ENCODE results near the gene VPS16. TPM values are rescaled to one million over a fixed set of nuclear protein-coding genes. Genes with fewer than 3 reads are reported as not detected.

Gene VPS16
- total and polyA plus RNA-seq, 2 donors (not counting 1 experiment from before 2014, with no cell fraction given) = 32.9 to 46.1 TPM

DNA sequence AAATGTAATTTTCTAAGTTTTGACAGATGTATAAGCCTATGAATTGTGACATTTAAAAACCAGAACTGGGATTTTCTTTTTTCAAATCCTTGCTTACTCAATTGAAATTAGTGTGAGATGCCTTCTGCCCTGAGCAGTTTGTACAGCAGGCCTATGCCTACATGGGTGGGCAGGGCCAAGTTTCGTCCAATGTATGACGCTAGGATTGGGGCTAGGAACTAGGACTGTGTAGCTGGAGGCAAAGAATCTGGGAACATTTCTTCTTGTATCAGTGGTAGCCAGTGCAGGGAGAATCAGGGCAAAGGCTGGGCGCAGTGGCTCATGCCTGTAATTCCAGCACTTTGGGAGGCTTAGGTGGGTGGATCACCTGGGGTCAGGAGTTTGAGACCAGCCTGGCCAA, 28.8 kb downstream of the VPS16 start:
- no peak for DNase-seq (ENCODE audit: low read depth in 2 of 2)
- no peak overlapping the region for H3K4me2 ChIP-seq (ENCODE audit: extremely low read depth, insufficient read depth, low read length)
- no peaks in the 10 kb centered on the region for H3K9me3 ChIP-seq (ENCODE audit: control insufficient read depth, insufficient read depth, low read depth, low read length)
- H4K20me1 ChIP-seq (ENCODE audit: control insufficient read depth, extremely low read depth, insufficient read depth, low read length) = no peaks in the 10 kb centered on the region
- H3K9ac ChIP-seq (ENCODE audit: insufficient read depth, low read length) = no peak overlapping the region
- peaks cover 5% of the 10 kb centered on the region for H3K4me1 ChIP-seq (ENCODE audit: control insufficient read depth, extremely low read depth, insufficient read depth, low read length)
- H3K27ac ChIP-seq (ENCODE audit: insufficient read depth, low read length) = no peak overlapping the region
- H3K4me3 ChIP-seq (replicated peaks in 1 of 4; ENCODE audit: control extremely low read depth in 1 of 4, insufficient read depth in 1 of 4, low read depth in 3 of 4, low read length in 4 of 4) = no peak overlapping the region
- peaks cover 3% of the 10 kb centered on the region for H3K36me3 ChIP-seq (ENCODE audit: control insufficient read depth, insufficient read depth, low read length)
- TF ChIP-seq EZH2 (IDR thresholded peaks at IDR 0.05; ENCODE audit: low read length, missing control alignments) = no peak
- TF ChIP-seq, protein P1, sequence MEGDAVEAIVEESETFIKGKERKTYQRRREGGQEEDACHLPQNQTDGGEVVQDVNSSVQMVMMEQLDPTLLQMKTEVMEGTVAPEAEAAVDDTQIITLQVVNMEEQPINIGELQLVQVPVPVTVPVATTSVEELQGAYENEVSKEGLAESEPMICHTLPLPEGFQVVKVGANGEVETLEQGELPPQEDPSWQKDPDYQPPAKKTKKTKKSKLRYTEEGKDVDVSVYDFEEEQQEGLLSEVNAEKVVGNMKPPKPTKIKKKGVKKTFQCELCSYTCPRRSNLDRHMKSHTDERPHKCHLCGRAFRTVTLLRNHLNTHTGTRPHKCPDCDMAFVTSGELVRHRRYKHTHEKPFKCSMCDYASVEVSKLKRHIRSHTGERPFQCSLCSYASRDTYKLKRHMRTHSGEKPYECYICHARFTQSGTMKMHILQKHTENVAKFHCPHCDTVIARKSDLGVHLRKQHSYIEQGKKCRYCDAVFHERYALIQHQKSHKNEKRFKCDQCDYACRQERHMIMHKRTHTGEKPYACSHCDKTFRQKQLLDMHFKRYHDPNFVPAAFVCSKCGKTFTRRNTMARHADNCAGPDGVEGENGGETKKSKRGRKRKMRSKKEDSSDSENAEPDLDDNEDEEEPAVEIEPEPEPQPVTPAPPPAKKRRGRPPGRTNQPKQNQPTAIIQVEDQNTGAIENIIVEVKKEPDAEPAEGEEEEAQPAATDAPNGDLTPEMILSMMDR (conservative IDR thresholded peaks at IDR 0.05 in 1 of 2, IDR thresholded peaks at IDR 0.05 in 1 of 2; ENCODE audit: low read depth in 1 of 2, low read length in 2 of 2) = no peak
- H3K27me3 ChIP-seq (ENCODE audit: control insufficient read depth, insufficient read depth, low read length) = no peaks in the 10 kb centered on the region
- H2AFZ ChIP-seq (ENCODE audit: low read length) = no peak overlapping the region
- peaks cover 6% of the 10 kb centered on the region for H3K79me2 ChIP-seq (ENCODE audit: control insufficient read depth, insufficient read depth, low read length)

DNA sequence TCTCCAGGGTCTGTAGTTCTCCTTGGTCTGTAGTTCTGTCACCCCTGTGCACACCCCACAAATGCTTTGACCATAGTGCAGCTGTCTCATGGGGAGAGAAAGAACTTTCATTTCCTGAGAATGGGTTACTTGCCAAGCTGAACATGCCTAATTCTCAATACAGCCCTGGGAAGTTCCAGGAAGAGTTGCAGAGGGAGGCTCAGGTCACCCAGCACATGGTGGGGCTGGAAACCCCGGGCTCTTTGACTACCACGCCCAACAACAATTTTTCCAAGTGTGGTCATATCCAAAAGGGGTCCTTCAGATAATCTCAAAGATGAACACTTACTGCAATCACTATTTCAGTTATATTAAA, 30.5 kb downstream of the VPS16 start:
- Histone ChIP-seq H3K79me2 (ENCODE audit: control insufficient read depth, insufficient read depth, low read length) (peaks cover 21% of the 10 kb centered on the region), H3K4me3 (replicated peaks in 1 of 4; ENCODE audit: control extremely low read depth in 1 of 4, insufficient read depth in 1 of 4, low read depth in 3 of 4, low read length in 4 of 4) (no peak overlapping the region), H3K9ac (ENCODE audit: insufficient read depth, low read length) (no peak overlapping the region), H3K9me3 (ENCODE audit: control insufficient read depth, insufficient read depth, low read depth, low read length) (no peaks in the 10 kb centered on the region), H2AFZ (ENCODE audit: low read length) (no peak overlapping the region), H4K20me1 (ENCODE audit: control insufficient read depth, extremely low read depth, insufficient read depth, low read length) (no peaks in the 10 kb centered on the region), H3K4me2 (ENCODE audit: extremely low read depth, insufficient read depth, low read length) (no peak overlapping the region), H3K4me1 (ENCODE audit: control insufficient read depth, extremely low read depth, insufficient read depth, low read length) (peaks cover 7% of the 10 kb centered on the region), H3K27ac (ENCODE audit: insufficient read depth, low read length) (peak overlapping the region; percentile 8), H3K36me3 (ENCODE audit: control insufficient read depth, insufficient read depth, low read length) (peaks cover 1% of the 10 kb centered on the region), H3K27me3 (ENCODE audit: control insufficient read depth, insufficient read depth, low read length) (no peaks in the 10 kb centered on the region)
- TF ChIP-seq, protein P1 (conservative IDR thresholded peaks at IDR 0.05 in 1 of 2, IDR thresholded peaks at IDR 0.05 in 1 of 2; ENCODE audit: low read depth in 1 of 2, low read length in 2 of 2) = no peak
- no peak for TF ChIP-seq EZH2 (IDR thresholded peaks at IDR 0.05; ENCODE audit: low read length, missing control alignments)
- peak; percentile 10 to 41 for DNase-seq (ENCODE audit: low read depth in 2 of 2)

DNA sequence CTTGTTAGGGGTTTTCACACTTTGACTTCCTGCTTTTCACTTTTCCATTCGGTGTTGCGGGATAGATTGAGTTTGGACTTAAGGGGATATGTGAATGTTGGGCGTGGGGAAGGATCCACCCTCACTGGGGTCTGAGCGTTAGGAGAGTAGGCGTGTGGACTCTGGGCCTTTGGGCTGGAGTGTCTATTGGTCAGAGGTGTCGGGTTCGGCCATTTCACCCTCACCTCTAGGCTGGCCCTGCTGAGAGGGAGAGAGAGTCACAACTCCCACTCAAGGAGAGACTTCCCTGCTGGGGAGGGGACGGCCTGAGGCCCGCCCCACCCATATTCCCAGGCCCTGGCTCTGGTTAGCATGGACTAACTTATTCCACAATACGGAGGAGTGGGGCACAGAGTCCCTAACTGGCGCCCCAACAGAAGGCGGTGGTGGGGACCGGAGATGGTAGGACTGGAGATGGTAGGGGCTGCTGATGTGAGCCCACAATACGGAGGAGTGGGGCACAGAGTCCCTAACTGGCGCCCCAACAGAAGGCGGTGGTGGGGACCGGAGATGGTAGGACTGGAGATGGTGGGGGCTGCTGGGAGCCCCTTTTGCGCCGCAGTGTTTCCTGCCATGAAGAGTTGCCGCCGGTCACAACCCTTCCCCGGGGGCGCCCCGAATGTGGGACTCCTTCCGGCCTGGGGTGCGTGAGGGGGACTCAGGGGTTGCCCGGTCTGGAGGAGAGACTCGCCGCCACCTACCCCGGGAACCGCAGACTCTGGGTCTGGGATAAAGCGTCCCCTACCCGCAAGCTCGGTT, 31.3 kb downstream of the VPS16 start:
- Histone ChIP-seq H3K4me3 (replicated peaks in 1 of 4; ENCODE audit: control extremely low read depth in 1 of 4, insufficient read depth in 1 of 4, low read depth in 3 of 4, low read length in 4 of 4) (peak overlapping the region; percentile 36 to 88 (median 76)), H3K4me1 (ENCODE audit: control insufficient read depth, extremely low read depth, insufficient read depth, low read length) (peaks cover 7% of the 10 kb centered on the region), H3K4me2 (ENCODE audit: extremely low read depth, insufficient read depth, low read length) (peak overlapping the region; percentile 60), H3K9me3 (ENCODE audit: control insufficient read depth, insufficient read depth, low read depth, low read length) (no peaks in the 10 kb centered on the region), H3K36me3 (ENCODE audit: control insufficient read depth, insufficient read depth, low read length) (peaks cover 1% of the 10 kb centered on the region), H3K9ac (ENCODE audit: insufficient read depth, low read length) (peak overlapping the region; percentile 30), H2AFZ (ENCODE audit: low read length) (peak overlapping the region; percentile 65), H3K27me3 (ENCODE audit: control insufficient read depth, insufficient read depth, low read length) (no peaks in the 10 kb centered on the region), H3K79me2 (ENCODE audit: control insufficient read depth, insufficient read depth, low read length) (peaks cover 25% of the 10 kb centered on the region), H4K20me1 (ENCODE audit: control insufficient read depth, extremely low read depth, insufficient read depth, low read length) (no peaks in the 10 kb centered on the region), H3K27ac (ENCODE audit: insufficient read depth, low read length) (no peak overlapping the region)
- no peak for DNase-seq (ENCODE audit: low read depth in 2 of 2)
- TF ChIP-seq, protein P1 (conservative IDR thresholded peaks at IDR 0.05 in 1 of 2, IDR thresholded peaks at IDR 0.05 in 1 of 2; ENCODE audit: low read depth in 1 of 2, low read length in 2 of 2) = no peak
- no peak for TF ChIP-seq EZH2 (IDR thresholded peaks at IDR 0.05; ENCODE audit: low read length, missing control alignments)

All from fibroblast of lung (primary cell).